SH-SY5Y (cell line): ENCODE data around the gene HEXD.

ENCODE experiments used
- GATA2 ChIP-seq: IDR thresholded peaks from 2 replicates; pipeline ENCODE4 v1.6.1; 2011; ENCODE audit warnings: mild to moderate bottlenecking, low read depth, low read length
- GATA3 ChIP-seq: IDR thresholded peaks from 2 replicates; pipeline ENCODE4 v1.6.1; 2011; ENCODE audit warnings: low read depth, mild to moderate bottlenecking, low read length, moderate library complexity

DNA sequence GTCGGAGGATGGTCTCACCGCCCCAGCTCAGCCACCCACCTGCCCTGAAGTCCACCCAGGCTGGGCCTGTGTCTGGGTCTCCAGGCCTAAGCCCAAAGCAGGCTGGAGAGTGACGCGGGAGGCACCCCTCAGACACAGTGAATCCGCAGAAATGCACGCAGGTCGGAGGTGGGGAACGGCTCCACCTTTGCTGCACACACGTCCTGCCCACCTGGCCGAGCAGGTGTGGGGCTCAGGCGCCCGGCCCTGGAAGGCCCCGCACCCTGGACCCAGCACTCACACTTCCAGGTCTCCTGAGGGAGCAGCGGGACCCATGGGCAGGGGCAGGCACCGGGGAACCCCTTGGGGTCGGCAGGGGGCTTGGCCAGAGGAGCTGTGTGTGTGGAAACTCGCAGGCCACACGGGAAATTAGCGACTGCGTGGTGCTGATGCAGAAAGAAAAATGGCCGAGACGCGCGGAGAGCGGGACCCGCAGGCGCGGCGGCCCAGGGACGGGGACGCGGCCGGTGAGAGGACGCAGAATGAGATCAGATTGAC is 21.8 kb downstream of the HEXD start:
- TF ChIP-seq GATA2: no peak
- no peak for TF ChIP-seq GATA3
